RKO (cell line): ENCODE results near the gene SERF1A.
"Not testable (repeated sequence)": the region's sequence is repeated elsewhere in the genome, so short reads cannot be mapped to it uniquely, and the experiment has no call there.

ENCODE experiments used
- DNase-seq: peaks from one replicate; pipeline ENCODE4 v3.0.0-alpha.2; 2016; ENCODE audit warnings: low spot score

Gene SERF1A

DNA sequence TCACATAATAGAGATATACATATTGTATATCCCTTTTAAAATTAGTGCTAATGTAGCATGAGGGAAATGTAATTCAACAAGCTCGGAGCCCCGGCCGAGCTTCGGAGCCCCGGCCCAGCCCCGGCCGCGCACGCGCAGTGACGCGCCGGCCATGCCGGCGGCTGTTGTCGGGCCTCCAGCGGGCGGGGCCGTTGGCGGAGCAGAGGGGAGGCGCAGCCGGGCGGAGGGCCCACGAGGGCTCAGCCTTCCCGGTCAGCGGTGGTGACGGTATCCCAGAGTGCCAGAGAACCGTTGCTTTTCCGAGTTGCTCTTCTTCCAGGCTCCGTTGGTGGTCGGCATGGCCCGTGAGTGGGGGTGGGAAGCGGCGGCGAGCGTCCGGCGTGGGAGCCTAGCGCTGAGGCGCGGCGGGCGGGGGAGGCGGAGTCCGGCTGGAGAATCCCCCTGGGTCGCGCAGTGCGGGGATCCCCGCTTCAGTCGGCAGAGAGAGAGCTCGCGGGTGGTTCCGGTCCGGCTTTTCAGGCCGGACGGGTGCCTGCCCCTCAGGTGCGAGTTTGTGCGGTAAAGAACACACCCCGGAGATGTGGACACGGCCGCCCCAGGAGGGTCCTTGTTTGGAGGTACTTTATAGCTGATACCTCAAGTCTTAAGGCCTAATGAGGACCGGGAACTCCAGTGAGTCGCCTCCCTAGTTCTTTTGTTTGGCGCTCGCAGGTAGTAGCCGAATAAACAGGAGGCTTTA is at the start of gene SERF1A:
Gene SERF1A, plus strand, starts transcription at position 137 of the 739 bp plus-strand sequence. Its CDS starts 201 bp downstream, at position 338.
- DNase-seq = not testable (repeated sequence)

GRCh38 chr5:70866778-70867177 is 33.7 kb upstream of the SERF1A start:
- not testable (repeated sequence) for DNase-seq

DNA sequence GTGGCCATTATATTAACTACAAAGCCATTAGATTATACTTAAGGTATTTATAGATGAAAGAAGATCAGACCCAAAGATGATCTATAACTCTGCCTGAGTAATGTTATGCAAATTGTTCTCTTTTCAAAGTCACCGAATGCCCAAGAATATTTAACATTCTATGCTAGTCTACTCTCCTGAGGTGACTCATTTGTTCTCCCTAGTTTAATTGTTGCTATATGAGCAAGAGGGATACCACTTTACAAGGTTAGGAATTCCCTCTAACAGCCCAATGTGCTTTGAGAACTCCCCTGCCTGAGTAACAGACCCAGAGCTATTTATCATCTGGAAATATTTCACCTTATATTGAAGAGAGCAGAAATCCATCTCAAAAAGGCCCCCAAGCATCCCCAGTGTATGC is 29.8 kb upstream of the SERF1A start:
- DNase-seq = not testable (repeated sequence)

GRCh38 chr5:70896076-70896475 is 4.4 kb upstream of the SERF1A start:
- not testable (repeated sequence) for DNase-seq

DNA sequence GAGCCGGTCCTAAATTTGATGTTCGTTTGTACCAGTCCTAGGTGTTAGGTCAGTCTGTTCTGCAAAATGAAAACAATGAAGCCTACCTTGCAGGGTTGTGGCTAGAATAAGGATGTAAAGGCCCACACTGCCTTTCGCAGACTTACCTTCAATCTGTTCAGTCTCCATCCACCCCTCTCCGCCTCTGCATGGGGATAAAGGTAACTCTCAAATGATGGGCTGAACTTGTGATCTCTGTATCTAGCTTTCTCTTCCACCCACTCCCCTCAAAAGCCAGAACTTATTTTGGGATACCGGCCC is 753 bp downstream of the SERF1A start:
- not testable (repeated sequence) for DNase-seq

GRCh38 chr5:70906624-70907023 is 6.2 kb downstream of the SERF1A start:
- not testable (repeated sequence) for DNase-seq

DNA sequence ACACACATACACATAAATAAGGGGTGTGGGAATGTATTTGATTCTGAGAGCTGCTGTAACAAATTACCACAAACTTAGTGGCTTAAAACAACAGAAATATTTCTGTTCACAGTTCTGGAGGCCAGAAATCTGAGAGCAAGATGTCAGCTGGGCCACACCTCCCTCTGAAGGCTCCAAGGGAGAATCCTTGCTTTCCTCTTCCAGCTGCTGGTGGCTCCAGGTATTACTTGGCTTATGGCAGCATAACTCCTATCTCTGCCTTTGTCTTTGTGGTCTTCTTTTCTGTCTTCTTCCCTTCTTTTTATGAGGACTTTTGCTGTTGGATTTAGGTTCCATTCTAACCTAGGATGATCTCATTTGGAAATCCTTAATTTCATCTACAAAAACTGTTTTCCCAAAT is 16.4 kb downstream of the SERF1A start:
- DNase-seq = not testable (repeated sequence)

- not testable (repeated sequence) for DNase-seq
These were observed 24.7 kb downstream of the SERF1A start for GRCh38 chr5:70925211-70925562.

DNA sequence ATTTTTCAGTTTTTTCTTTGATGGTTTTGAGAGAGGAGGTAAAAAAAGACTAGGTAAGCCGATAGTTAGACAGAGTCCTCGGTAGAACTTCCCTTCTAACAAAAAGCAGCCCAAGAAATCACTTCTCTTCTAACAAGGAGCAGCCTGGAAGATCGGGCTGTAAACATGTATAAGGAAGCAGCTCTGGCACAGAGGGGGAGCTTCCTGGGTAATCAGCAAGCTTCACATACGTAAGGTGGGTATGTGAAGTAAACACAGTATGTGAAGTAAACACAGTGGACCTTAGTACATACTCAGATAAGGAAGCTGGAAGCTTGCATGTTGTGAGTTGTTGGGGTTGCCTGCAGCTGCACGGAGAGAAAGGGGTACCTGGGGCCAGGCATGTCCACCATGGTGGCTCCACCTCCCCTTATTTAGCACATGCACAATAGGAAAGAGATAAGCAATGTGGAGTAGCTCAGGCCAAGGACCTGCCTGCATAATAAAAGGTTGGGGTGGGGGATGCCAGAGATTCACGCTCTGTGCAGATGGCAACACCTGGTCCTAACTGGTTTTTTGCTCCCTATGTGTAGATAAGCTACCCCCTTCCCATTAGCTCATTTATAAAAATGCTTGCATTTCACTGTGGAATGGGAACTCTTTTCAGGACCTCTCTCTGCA is 31.4 kb downstream of the SERF1A start:
- DNase-seq = not testable (repeated sequence)

DNA sequence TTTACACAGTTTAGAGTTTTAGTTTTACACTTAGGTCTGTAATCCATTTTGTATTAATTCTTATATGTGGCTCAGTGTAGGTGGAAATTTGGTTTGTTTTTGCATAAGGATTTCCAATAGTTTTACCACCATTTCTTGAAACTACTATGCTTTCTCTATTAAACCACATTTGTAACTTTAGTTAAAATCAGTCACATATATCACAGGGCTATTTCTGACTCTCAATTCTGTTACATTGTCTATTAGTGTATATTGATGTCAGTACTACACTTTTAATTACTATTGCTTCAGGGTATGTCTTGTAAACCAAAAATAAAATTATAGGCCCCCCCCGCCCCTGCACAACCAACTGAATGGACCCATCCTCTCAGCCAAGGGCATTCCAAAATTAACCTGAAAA is 32.1 kb downstream of the SERF1A start:
- not testable (repeated sequence) for DNase-seq

DNA sequence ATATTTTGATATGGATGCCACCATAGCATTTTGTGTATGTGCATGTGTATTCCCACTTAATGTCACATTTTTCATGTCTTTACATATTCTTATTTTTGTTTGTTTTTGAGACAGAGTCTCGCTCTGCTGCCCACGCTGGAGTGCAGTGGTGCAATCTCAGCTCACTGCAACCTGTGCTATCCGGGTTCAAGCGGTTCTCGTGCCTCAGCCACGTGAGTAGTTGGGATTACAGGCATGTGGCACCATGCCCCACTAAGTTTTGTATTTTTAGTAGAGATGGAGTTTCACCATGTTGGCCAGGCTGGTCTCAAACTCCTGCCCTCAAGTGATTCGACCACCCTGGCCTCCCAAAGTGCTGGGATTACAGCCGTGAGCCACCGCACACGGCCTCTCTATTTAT is 52.6 kb downstream of the SERF1A start:
- not testable (repeated sequence) for DNase-seq
